Activated naive CD8-positive, alpha-beta T cell treated with anti-CD3 and anti-CD28 coated beads, Interleukin-2, amount 10 ng/mL, durations not matched to agents 7 days and 5 days (primary cell): ENCODE measurements around the gene CH25H. TPM values are rescaled to one million over a fixed set of nuclear protein-coding genes. Genes with fewer than 3 reads are reported as not detected.
A peak's percentile ranks its signal among the peaks of the same experiment; 100 is the strongest.

ENCODE experiments used
- ATAC-seq: fragments of 150-1000 bp; cut with Tn5 transposase; one replicate; pipeline ENCODE4 v1.10.0; 2021; ENCODE audit warnings: low read depth, moderate library complexity
- POLR2A ChIA-PET: fragments of 350-600 bp; sonication (Branson Sonifier 250); formaldehyde crosslinking; loops from one replicate; lab custom pipeline; 2021; ENCODE audit warnings: antibody characterized with exemption; lab: Charles Lee
- DNase-seq: peaks from one replicate; pipeline ENCODE4 v3.0.0; 2021
- H3K27ac Mint-ChIP-seq: one replicate; pipeline ENCODE4 v1.8.0; 2022; ENCODE audit warnings: mild to moderate bottlenecking, mixed read lengths
- H3K27me3 Mint-ChIP-seq: one replicate; pipeline ENCODE4 v1.8.0; 2022; ENCODE audit warnings: mild to moderate bottlenecking, moderate library complexity, mixed read lengths
- H3K36me3 Mint-ChIP-seq: one replicate; pipeline ENCODE4 v1.8.0; 2021; ENCODE audit warnings: mild to moderate bottlenecking, mixed read lengths
- H3K4me1 Mint-ChIP-seq: one replicate; pipeline ENCODE4 v1.8.0; 2021; ENCODE audit warnings: mixed read lengths
- H3K4me3 Mint-ChIP-seq: one replicate; pipeline ENCODE4 v1.8.0; 2022; ENCODE audit warnings: mild to moderate bottlenecking, moderate library complexity, mixed read lengths
- H3K9me3 Mint-ChIP-seq: one replicate; pipeline ENCODE4 v1.8.0; 2021; ENCODE audit warnings: mixed read lengths
- total RNA-seq, 2 experiments: library from RNA; stranded (reverse); gene quantifications; one replicate each; pipeline ENCODE4 v1.2.3, GENCODE V29; 2021

Gene CH25H
- total RNA-seq, 2 experiments from 2014 or later: not detected

DNA sequence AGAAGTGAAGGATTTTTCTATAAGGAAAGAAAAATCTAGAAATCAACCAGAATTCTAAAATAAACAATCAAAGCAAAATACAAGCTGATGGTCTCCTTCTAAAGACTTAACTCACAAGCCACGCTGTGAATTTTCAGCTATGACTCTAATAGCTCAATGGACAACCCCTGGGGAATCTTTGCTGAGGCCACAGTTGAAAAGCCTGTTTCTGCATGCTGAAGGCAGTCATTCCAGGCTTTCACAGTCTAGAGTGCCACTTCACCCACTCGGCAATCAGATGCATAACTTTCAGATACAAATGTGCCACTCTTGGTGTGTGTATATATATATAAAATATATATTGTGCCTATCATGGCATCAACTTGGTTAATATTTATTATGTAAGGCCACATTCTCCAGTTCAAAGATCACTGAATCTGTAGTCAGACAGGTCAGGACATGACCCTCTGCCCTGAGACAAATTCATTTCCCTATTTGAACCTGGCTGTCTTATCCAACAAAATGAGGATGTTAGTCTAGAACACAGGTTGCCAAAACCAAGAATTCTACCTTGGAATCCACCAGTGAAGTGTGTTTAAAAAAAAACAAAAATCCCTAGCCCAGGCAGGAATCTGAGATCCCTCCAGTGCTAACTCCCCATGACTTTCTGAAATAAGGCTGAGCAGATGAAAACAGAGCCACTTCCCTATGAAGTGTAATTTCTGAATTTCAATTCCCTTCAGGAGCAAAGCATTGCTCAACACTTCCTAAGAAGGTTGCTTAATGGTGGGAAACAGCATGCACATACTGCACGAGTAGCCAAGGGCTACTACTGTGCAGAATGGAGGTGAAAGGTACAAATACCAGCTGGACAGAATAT is 34.6 kb upstream of the CH25H start:
- Mint-ChIP-seq H3K9me3 (no peaks in the 10 kb centered on the region), H3K36me3 (peaks cover 10% of the 10 kb centered on the region), H3K27ac (no peak overlapping the region), H3K4me3 (no peak overlapping the region), H3K27me3 (no peaks in the 10 kb centered on the region), H3K4me1 (peaks cover 9% of the 10 kb centered on the region)
- ATAC-seq: no peak
- DNase-seq: no peak
- POLR2A ChIA-PET: no interaction called here

DNA sequence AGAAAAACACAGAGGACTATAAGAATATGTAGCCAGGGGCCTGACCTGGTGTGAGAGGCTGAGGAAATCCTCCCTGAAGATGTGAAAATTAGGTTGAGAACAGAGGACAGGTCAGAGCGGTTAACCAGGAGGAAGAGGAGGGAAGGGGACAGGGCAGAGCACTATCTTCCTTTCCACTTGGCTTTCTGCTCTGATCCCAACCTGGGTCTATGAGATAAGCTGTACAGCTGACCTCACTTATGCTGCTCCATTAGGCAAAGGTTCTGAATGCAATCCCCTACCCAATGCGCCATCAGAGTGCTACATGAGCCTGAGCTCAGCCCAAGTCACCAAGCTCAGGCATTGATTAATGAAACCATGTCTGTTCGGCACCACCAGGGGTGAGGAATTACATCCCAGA is 33.9 kb upstream of the CH25H start:
- DNase-seq: no peak
- H3K4me1 Mint-ChIP-seq: peaks cover 9% of the 10 kb centered on the region
- no peaks in the 10 kb centered on the region for H3K9me3 Mint-ChIP-seq
- ATAC-seq: no peak
- POLR2A ChIA-PET: interaction anchor here (1.2 kb wide), 1 partner anchor 10 kb away, joined by 3 read pairs; no protein-coding TSS in a partner anchor
- H3K27me3 Mint-ChIP-seq: no peaks in the 10 kb centered on the region
- no peak overlapping the region for H3K4me3 Mint-ChIP-seq
- no peak overlapping the region for H3K27ac Mint-ChIP-seq
- peaks cover 12% of the 10 kb centered on the region for H3K36me3 Mint-ChIP-seq

DNA sequence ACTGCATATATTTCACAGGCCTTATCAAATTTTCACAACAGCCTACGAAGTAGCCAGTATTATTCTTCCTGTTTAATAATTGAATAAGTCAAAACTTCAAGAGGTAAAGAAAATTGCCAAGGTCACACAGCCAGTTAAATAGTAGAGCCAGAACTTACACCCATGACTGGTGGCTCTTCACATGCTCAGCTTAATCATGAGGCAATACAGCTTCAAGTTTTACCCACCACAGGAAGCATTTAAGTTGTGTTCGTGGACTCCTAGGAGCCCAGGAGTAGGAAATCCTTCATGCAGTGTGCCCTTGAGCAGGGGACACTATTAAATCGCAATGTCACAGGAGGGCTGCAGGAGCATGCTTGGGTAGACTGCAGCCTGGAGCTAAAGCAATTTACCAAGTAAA is 33.4 kb upstream of the CH25H start:
- Mint-ChIP-seq H3K4me1 (peaks cover 9% of the 10 kb centered on the region), H3K27ac (no peak overlapping the region), H3K27me3 (no peaks in the 10 kb centered on the region), H3K9me3 (no peaks in the 10 kb centered on the region), H3K36me3 (peaks cover 12% of the 10 kb centered on the region), H3K4me3 (no peak overlapping the region)
- DNase-seq (no peak), ATAC-seq (no peak)
- POLR2A ChIA-PET: interaction anchor here (1.2 kb wide), 1 partner anchor 10 kb away, joined by 3 read pairs; no protein-coding TSS in a partner anchor

DNA sequence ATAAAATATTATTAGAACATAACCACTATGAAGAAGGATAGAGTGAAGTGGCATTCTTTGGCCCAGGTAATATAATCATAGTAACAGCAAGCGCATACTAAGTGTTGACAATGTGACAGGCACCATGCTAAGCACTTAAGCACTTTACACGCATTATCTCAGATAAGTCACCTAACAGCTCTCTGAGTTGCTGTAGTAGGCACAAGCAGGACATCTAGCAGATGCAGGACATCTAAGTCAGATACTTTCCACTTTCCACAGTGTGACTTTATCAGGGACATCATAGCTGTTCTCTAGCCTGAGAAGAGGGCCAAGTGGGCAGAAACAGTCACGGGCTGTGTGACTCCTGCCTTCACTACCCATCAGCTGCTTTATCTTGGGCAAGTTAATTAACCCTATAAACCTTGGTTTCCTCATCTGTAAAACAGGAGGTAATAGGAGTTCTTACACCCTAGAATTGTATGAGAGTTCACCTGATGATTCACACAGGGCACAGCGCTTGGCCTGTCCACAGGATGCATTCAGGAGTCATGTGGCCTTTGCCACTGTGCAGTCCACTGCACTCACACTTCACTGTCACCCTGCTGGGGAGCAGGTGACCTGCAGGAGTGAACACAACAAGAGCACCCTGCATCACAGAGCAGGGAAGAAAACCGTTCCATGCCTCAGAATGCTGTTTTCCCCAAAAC is 32.0 kb upstream of the CH25H start:
- POLR2A ChIA-PET: no interaction called here
- H3K27me3 Mint-ChIP-seq: no peaks in the 10 kb centered on the region
- ATAC-seq: no peak

DNA sequence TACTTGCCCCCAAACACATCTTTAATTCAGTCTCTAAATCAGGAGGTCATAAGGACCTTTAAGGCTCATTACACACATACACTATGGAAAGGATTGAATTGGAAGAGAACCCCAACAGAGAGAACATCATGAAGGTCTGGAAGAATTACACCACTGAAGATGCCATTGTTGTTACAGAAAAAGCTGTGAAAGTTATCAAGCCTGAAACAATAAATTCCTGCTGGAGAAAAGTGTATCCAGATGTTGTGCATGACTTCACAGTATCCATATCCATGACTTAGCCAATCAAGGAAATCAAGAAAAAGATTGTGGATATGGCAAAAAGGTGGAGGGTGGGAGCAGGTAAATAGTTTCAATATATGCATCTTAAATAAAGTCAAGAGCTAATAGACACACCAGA is 30.7 kb upstream of the CH25H start:
- Mint-ChIP-seq H3K27ac (no peak overlapping the region), H3K36me3 (peaks cover 17% of the 10 kb centered on the region), H3K4me3 (no peak overlapping the region), H3K4me1 (peaks cover 7% of the 10 kb centered on the region), H3K27me3 (no peaks in the 10 kb centered on the region), H3K9me3 (no peaks in the 10 kb centered on the region)
- DNase-seq: no peak
- ATAC-seq: no peak
- POLR2A ChIA-PET: no interaction called here

More for the DNA sequence above, 32.0 kb upstream of the CH25H start:
- no peak for DNase-seq
- H3K27ac Mint-ChIP-seq: no peak overlapping the region
- H3K4me1 Mint-ChIP-seq: peaks cover 9% of the 10 kb centered on the region
- H3K4me3 Mint-ChIP-seq: no peak overlapping the region
- no peaks in the 10 kb centered on the region for H3K9me3 Mint-ChIP-seq
- peaks cover 15% of the 10 kb centered on the region for H3K36me3 Mint-ChIP-seq

DNA sequence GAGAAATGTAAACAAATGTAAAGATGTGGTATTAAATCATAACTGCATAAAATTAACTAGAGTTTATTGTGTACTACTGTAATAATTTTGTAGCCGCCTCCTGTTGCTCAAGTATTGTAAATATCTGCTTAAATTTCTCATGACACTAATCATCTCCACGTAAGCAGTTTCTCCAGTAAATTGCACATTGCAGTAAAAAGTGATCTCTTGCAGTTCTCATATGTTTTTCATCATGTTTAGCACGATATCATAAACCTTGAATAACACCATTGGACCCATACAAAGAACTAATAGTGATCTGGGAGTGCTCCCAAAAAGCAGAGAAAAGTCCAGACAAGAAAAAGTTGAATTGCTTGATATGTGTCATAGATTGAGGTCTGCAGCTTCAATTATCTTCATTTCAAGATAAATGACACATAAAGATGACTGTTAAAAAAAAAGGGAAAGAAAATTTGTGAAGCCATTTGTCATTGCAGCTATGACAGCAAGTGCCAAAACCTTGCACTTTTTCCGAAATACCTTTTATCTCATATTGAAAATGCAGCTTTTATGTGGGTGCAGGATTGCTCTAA is 29.2 kb upstream of the CH25H start:
- Mint-ChIP-seq H3K27ac (no peak overlapping the region), H3K27me3 (no peaks in the 10 kb centered on the region), H3K4me1 (peaks cover 2% of the 10 kb centered on the region), H3K36me3 (peaks cover 19% of the 10 kb centered on the region), H3K4me3 (no peak overlapping the region), H3K9me3 (no peaks in the 10 kb centered on the region)
- POLR2A ChIA-PET: no interaction called here
- no peak for DNase-seq
- ATAC-seq: no peak

DNA sequence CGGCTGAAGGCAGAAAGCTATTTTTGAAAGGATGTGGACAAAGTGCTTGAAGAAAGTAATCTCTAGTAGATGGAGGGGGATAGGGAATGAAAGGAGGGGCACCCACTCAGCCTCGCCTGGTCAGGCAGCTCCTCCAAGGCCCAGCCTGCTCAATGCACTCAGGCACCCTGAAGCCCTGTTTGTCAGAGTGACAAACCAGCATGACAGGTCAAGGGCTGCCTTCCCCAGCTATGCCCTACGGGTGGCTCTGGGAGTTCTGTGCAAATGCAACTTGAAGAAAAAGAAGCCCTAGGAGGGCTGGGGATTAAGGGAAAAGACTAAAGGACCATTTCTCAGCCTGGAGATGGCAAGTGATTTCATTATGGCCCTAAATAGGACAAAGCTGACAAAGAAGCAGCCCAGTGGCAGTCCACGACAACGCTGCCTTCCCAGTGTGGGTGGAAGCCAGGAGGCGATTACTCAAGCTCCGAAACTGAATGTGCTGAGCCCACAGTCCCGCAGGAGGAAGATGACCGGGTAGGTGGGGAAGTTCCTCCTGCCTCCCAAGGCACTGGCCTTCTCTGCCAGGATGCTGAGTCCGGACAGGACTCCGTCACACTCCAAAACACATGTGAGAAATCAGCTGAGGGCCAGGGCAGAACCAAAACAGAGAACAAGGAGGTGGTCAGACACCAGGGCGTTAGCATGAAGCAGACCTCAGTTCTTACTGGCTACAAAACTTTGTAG is 28.1 kb upstream of the CH25H start:
- DNase-seq: no peak
- H3K4me3 Mint-ChIP-seq: no peak overlapping the region
- peaks cover 17% of the 10 kb centered on the region for H3K36me3 Mint-ChIP-seq
- no peak for ATAC-seq
- H3K4me1 Mint-ChIP-seq: peaks cover 1% of the 10 kb centered on the region
- no peak overlapping the region for H3K27ac Mint-ChIP-seq
- H3K9me3 Mint-ChIP-seq: no peaks in the 10 kb centered on the region
- POLR2A ChIA-PET: no interaction called here
- H3K27me3 Mint-ChIP-seq: no peaks in the 10 kb centered on the region

DNA sequence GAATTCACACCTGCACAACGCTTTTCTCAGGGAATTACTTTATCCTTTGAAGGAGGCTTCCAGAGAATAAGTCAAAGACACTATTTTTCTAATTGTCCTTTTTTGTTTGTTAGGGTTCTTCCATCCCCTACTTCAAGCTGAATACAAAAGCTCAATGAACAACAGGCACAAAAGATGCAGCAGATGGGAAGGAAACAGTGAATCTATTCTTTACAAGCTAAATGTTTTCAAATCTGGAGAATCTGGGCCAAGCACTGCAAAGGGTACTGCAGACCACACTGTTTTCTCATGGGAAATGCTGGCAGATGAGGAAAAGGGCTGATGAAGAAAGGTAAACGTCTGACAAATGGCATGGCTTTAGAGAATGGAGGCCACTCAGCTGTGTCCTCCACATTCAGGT is 25.9 kb upstream of the CH25H start:
- ATAC-seq (no peak), DNase-seq (no peak)
- Mint-ChIP-seq H3K27me3 (no peaks in the 10 kb centered on the region), H3K4me1 (peaks cover 1% of the 10 kb centered on the region), H3K9me3 (no peaks in the 10 kb centered on the region), H3K36me3 (peaks cover 18% of the 10 kb centered on the region), H3K27ac (no peak overlapping the region), H3K4me3 (no peak overlapping the region)
- POLR2A ChIA-PET: no interaction called here

DNA sequence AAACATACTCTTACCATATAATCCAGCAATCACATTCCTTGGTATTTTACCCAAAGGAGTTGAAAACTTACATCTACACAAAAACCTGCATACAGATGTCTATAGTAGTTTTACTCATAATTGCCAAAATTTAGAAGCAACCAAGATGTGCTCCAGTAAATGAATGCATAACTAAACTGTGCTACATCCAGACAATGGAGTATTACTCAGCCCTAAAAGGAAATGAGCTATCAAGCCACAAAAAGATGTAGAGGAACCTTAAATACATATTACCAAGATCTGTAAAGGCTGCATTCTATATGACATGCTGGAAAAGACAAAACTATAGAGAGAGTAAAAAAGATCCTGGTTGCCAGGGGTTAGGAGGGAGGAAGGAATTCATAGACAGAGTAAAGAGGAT is 21.8 kb upstream of the CH25H start:
- no peak overlapping the region for H3K4me3 Mint-ChIP-seq
- peaks cover 21% of the 10 kb centered on the region for H3K36me3 Mint-ChIP-seq
- ATAC-seq (no peak), DNase-seq (no peak)
- no peaks in the 10 kb centered on the region for H3K27me3 Mint-ChIP-seq
- H3K4me1 Mint-ChIP-seq: peaks cover 6% of the 10 kb centered on the region
- POLR2A ChIA-PET: no interaction called here
- no peak overlapping the region for H3K27ac Mint-ChIP-seq
- no peaks in the 10 kb centered on the region for H3K9me3 Mint-ChIP-seq

DNA sequence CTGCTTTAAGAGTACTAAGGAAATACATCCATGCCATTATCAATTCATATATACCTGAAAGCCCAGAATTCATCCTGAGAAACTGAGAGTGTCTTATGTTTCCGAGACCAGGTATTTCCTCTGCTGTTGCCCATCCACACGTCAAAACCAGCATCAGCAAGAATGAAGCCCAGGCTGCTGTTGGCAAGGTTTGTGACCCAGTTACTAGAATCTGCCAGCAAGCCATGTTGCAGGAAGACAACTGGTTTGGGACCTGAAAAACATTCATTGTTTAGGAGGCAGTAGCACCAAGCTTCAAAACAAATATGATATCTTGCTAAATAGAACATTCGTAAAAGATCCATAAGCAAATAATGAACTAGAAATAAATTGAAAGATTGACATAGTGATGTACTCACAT is 21.0 kb upstream of the CH25H start:
- no peak overlapping the region for H3K27ac Mint-ChIP-seq
- DNase-seq: no peak

DNA sequence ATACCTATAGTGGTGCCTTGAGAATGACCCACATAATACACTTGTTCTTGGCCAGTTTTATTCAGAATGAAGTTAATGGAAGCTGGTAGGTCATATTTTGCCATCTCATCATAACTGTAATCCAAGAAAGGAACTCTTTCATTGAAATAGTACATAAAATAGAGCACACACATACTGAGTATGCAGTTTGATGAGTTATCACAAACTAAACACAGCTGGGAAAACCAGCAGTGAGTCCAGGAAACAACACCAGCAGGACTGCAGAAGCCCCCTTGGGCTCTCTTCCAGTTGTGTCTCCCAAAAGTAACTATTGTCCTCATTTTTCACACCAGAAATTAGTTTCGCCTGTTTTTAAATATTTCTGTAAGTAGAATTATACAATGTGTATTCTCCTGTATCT is 19.8 kb upstream of the CH25H start:
- H3K27me3 Mint-ChIP-seq: no peaks in the 10 kb centered on the region
- H3K36me3 Mint-ChIP-seq: peaks cover 14% of the 10 kb centered on the region
- H3K27ac Mint-ChIP-seq: no peak overlapping the region
- ATAC-seq: no peak
- peaks cover 6% of the 10 kb centered on the region for H3K4me1 Mint-ChIP-seq
- POLR2A ChIA-PET: no interaction called here
- DNase-seq: no peak
- no peak overlapping the region for H3K4me3 Mint-ChIP-seq
- H3K9me3 Mint-ChIP-seq: no peaks in the 10 kb centered on the region

More for the DNA sequence above, 21.0 kb upstream of the CH25H start:
- Mint-ChIP-seq H3K36me3 (peaks cover 20% of the 10 kb centered on the region), H3K4me3 (no peak overlapping the region), H3K4me1 (peaks cover 6% of the 10 kb centered on the region), H3K27me3 (no peaks in the 10 kb centered on the region), H3K9me3 (no peaks in the 10 kb centered on the region)
- no peak for ATAC-seq
- POLR2A ChIA-PET: no interaction called here

DNA sequence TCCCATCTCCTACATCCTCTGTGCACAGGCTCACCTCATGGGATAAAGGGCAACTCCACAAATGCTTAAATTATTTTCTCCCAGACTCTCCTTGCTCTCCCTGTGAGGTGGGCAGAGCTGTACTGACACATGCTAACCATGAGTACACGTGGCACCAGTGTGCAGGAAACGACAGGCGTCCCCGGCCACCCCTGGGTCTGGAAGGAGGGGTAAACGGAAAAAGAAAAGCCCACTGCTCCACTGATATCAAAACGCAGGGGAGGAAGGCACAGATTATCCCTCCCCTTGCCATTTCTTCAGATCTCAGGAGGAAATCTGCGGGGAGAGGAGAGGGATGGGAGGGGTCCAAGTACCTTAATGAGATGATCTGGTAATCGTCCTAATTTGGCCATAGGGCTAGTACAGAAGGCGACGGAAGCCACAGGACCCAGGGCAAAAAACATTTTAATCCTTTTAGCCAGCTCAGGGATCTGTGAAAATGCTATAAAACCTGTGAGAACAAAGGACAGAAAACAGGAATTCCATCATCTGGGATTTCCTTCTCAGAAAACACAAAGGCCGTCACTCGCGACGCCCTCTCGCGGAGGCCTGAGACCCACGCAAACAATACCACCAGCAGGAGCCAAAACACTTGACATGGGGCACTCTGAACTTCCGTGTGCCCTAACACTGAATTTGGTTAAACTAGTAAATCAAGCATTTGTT is 17.8 kb upstream of the CH25H start:
- H3K36me3 Mint-ChIP-seq: peaks cover 13% of the 10 kb centered on the region
- peak; percentile 60 for ATAC-seq
- peaks cover 6% of the 10 kb centered on the region for H3K4me1 Mint-ChIP-seq
- H3K4me3 Mint-ChIP-seq: peak overlapping the region; percentile 55
- DNase-seq: no peak
- peak overlapping the region; percentile 45 for H3K27ac Mint-ChIP-seq
- POLR2A ChIA-PET: interaction anchor here (1.1 kb wide), 1 partner anchor 167 kb away, joined by 3 read pairs; the partner anchor contains the start of gene IFIT1
- H3K9me3 Mint-ChIP-seq: no peaks in the 10 kb centered on the region
- H3K27me3 Mint-ChIP-seq: no peaks in the 10 kb centered on the region

DNA sequence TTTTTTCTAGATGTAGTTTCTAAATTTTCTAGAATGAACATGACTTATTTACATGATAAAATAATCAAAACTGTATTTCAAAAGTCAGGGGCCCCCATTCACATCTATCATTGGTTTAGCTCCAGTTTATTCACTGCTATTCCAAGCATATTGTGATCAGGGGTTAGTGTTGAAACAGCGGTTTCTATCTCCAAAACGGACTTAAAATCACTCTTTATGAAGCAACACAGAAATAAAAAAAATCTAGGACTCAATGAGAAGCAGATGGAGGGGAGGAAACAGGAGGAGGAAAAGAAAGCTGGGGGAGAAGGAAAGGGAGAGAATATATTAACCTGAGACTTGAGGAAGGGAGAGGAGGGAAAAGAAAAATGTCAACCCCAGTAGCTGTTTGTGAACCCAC is 14.8 kb upstream of the CH25H start:
- no peak overlapping the region for H3K27ac Mint-ChIP-seq
- no peaks in the 10 kb centered on the region for H3K27me3 Mint-ChIP-seq
- H3K4me1 Mint-ChIP-seq: peaks cover 6% of the 10 kb centered on the region
- H3K4me3 Mint-ChIP-seq: no peak overlapping the region
- no peaks in the 10 kb centered on the region for H3K9me3 Mint-ChIP-seq
- POLR2A ChIA-PET: no interaction called here
- peaks cover 2% of the 10 kb centered on the region for H3K36me3 Mint-ChIP-seq
- DNase-seq: no peak
- ATAC-seq: no peak
